ENCODE data around the gene FAM107B.
"Not testable (repeated sequence)": the region's sequence is repeated elsewhere in the genome, so short reads cannot be mapped to it uniquely, and the experiment has no call there.

The FAM107B gene

GRCh38 chr10:14595526-14596182, 179.0 kb downstream of the FAM107B start:
- no peak for DNase-seq

- DNase-seq, result no peak
Observed at GRCh38 chr10:14594878-14595525, 179.7 kb downstream of the FAM107B start.

DNA sequence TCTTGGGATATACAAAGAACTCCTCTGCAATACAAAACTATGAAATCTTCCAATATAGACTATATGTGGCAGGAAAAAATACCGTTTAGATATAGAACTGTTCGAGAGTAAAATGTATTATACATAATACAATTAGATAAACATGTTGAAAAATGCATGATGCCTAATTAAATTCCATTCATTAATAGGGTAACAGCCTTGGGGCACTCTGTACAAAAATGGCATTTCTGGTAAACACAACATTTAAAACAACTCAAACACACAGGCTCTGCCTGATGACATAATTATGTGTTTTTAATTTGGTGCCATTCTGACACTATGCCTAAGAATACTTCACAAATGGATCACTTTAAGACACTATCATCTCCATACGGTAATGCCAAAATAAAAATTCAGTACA, 180.9 kb downstream of the FAM107B start:
- DNase-seq, result no peak

DNA sequence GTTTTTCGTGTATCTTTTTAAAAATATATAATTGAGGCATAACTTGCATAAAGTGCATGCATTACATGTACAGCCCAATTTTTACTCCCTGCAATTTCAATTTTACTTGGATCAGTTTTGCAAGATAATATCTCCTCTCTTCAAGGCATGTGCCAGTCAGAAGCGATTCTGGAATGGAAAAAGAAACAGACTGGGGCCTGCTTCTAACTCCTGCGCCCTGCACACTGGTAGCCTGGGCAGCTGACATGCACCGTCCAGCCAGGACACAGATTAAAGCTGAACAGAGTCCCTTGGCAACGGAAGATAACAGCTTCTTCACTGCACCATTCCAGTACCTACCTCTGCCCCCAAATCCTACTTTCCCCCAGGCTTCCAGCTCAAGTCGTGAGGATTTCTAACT, 182.1 kb downstream of the FAM107B start:
- no peak for DNase-seq

DNA sequence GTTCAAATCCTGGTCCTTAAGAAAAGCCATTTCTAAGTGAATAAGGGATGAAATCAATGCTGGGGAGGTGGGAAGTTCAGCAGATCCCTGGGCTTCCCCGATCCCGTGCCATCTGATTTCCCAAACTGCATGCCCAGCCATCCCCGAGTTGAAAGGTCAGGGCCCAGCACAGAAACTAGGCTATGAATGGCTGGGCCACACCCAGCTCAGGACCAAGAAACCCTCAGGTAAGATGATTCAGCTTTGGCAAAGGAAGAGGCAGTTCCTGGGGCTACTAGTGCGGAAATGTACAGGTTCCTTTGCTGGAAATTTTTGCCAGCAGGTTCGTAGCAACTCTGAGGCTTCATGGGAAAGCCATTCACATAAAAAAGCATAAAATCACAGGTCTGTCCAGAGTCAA, 182.7 kb downstream of the FAM107B start:
- no peak for DNase-seq

- DNase-seq, result not testable (repeated sequence)
Observed at GRCh38 chr10:14588938-14589294, 185.8 kb downstream of the FAM107B start.

- DNase-seq, result no peak
Observed at GRCh38 chr10:14588084-14588937, 186.4 kb downstream of the FAM107B start.

DNA sequence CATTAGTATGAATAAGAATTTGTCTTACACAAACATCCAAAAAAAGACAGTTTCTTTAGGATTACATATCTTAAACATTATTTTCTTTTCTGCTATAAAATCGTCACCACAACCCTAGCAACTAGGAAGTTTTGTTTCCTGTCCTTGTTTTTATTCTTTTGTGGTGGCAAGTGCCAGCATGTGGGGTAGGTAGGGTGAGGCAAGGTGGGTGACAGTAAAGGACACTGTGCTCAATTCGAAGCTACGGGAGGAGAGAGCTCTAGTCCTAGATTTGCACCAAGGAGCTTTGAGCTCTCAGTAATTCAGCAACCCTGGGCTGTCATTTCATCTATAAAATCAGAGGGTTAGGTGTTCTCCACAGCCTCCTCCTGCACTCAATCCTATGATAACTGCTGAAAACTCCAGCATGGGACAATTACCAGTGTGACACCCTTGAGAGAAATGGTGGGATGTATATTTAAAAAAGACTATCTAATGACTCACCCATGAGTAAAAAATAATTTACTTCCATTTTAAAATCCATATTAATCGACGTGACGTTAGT, 187.1 kb downstream of the FAM107B start:
- DNase-seq, result no peak

DNA sequence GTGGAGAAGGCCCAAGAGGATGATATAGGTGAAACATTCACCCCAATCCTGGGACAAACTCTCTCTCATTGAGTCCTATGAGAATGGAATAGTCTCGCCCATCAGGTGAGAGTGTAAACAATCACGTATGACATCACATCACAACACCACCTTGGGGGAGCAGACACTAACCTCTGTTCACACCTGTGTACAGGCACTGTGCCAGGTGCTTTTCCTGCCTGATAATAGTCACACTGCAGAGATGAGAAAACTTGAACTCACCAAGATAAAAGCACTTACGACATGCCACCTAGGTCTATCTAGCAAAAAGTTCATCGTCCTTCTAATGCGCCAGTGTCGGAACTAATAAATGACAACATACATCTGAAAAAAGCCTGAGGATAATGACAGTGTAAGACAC, 187.8 kb downstream of the FAM107B start:
- DNase-seq, result no peak

- DNase-seq, result no peak
Observed at GRCh38 chr10:14585287-14586193, 189.2 kb downstream of the FAM107B start.

- DNase-seq, result no peak
Observed at GRCh38 chr10:14584661-14585060, 190.0 kb downstream of the FAM107B start.

DNA sequence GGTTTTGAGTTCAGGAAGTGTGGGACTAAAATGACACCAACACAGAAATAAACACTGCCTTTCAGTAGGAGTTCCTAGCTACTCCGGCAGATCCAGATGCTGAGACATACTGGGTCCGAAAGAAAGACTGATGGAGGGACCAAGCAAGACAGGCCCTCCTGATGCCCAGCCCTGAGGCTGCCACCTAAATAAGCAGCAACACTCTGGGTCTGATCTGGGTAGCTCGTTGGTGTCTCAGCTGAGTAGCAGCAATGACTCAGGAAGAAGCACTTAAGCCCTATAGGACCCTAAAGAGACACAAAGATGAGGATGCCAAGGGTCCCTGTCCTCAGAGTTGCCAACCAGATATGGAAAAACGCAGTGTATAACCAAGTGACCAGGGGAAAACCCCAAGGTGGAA, 190.7 kb downstream of the FAM107B start:
- no peak for DNase-seq

DNA sequence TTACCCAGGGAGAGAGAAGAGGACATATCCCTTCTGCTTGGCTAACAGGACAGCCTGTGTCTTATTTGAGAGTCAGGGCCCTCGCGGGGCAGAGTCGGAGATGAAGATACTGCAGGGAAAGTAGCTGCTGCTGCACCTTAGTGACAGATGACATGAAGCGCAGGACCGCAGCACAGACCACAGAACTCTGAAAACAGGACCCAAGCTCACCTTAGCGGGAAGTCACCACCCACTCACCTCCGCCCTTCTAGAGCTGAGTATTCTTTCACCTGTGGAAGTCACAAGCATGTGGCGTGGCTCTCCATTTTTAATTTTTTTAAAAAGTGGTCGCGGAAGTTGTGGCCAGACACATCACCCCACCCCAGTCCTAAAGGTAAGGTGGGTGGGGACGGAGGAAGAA, 191.4 kb downstream of the FAM107B start:
- DNase-seq, result no peak

- no peak for DNase-seq
Observed at GRCh38 chr10:14581553-14582321, 193.0 kb downstream of the FAM107B start.

- DNase-seq, result no peak
Observed at GRCh38 chr10:14580671-14581332, 193.9 kb downstream of the FAM107B start.

DNA sequence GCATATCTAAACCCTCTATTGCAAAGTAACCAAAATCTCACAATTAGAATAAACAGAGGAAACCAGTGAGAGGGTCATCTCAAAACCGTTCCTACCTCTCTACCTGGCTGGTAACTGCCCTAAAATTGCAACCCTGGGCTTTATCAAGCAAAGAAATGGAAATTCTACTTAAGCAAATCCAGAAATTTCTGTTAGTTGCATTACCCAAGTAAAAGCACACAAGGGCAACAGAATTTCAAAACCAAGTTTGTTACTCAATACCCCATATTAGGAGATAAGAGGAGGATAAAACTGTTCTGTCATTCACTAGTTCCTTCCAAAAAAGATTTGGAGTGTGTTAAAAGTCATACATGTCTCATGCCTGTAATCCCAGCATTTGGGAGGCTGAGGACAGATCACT, 195.3 kb downstream of the FAM107B start:
- DNase-seq, result no peak

- DNase-seq, result no peak
Observed at GRCh38 chr10:14578060-14578952, 196.4 kb downstream of the FAM107B start.

DNA sequence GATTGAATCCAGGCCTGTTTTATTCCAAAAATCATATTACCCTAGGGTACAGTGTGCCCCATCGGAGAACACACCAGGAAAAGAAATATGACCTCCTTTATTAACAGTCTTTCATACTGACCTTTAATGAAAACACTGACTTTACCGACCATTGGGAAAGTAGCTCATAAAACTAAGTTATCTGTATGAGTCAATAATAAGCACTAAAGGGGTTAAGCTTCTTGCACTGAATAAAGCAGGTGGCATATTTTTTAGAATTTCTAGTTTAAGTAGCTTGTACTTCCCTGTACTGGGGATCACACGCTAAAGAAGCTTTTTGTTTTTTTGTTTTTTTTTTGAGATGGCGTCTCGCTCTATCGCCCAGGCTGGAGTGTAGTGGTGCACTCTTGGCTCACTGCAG, 199.8 kb downstream of the FAM107B start:
- DNase-seq, result no peak

- no peak for DNase-seq
Observed at GRCh38 chr10:14574291-14574690, 200.4 kb downstream of the FAM107B start.

DNA sequence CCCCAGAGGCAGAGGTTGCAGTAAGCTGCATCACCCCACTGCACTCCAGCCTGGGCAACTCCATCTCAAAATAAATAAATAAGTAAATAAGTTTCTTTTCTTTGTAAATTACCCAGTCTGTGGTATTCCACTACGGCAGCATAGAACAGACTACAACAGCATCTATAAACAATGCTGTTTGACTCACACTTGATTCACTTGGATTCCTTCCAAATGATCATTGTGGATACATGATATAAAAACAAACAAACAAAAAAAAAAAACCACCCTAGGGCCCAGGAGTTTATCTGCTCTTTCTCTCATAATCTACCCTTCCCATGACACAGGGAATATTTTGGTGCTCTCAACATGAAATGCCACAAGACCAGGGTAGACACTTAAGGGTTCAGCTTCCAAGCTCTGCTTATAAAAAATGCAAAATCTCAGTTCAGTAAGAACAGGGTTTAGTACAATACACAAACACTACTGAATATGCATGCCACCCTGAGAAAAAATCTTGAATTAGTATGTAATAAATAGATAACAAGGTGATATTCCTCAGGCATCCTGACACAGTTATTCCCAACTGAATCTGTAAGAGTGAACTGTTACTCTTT, 200.9 kb downstream of the FAM107B start:
- DNase-seq, result no peak
